Measurements from ENCODE around the gene LRRC38. TPM values are rescaled to one million over a fixed set of nuclear protein-coding genes. Genes with fewer than 3 reads are reported as not detected.

LRRC38 gene
- total RNA-seq, 2 donors from 2014 or later, result not detected

DNA sequence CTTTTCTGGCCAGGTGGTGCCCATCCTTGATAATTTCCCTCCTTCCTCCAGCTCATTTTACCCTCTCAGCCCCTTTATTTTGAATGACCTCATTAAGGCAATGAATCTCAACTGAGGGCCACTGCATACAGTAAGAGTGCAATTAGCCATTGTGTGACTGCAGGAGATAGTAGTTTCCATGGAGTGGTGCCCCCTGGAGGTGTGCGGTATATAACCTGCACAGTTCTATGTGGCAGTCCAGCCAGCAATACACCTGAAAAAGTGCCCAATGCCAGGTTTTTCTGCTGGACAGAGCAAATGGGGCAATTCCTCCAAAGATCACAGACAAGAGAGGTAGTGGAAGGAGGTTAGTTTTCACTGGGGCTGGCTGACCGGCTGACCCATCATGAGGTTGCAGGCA lies 25.9 kb upstream of the LRRC38 start:
- 92 to 100% methylated on average over 1 to 2 of the region's 2 CpGs for WGBS, 2 donors
- Histone ChIP-seq H3K36me3 (replicated peaks in 1 of 2; ENCODE audit: insufficient read depth in 1 of 2, low read depth in 2 of 2) (no peaks in the 10 kb centered on the region), H3K4me1 (peaks cover 11% of the 10 kb centered on the region), H3K9me3 (no peaks in the 10 kb centered on the region), H3K27ac (no peak overlapping the region), H3K27me3 (no peaks in the 10 kb centered on the region), H3K4me3 (no peak overlapping the region)
- no peak for DNase-seq
- TF ChIP-seq, protein P1, sequence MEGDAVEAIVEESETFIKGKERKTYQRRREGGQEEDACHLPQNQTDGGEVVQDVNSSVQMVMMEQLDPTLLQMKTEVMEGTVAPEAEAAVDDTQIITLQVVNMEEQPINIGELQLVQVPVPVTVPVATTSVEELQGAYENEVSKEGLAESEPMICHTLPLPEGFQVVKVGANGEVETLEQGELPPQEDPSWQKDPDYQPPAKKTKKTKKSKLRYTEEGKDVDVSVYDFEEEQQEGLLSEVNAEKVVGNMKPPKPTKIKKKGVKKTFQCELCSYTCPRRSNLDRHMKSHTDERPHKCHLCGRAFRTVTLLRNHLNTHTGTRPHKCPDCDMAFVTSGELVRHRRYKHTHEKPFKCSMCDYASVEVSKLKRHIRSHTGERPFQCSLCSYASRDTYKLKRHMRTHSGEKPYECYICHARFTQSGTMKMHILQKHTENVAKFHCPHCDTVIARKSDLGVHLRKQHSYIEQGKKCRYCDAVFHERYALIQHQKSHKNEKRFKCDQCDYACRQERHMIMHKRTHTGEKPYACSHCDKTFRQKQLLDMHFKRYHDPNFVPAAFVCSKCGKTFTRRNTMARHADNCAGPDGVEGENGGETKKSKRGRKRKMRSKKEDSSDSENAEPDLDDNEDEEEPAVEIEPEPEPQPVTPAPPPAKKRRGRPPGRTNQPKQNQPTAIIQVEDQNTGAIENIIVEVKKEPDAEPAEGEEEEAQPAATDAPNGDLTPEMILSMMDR (IDR thresholded peaks at IDR 0.05), result no peak
- TF ChIP-seq POLR2A (IDR thresholded peaks at IDR 0.05), result no peak
- ATAC-seq, result no peak
- intact Hi-C loops (cut with DNase I), result no loop called here

DNA sequence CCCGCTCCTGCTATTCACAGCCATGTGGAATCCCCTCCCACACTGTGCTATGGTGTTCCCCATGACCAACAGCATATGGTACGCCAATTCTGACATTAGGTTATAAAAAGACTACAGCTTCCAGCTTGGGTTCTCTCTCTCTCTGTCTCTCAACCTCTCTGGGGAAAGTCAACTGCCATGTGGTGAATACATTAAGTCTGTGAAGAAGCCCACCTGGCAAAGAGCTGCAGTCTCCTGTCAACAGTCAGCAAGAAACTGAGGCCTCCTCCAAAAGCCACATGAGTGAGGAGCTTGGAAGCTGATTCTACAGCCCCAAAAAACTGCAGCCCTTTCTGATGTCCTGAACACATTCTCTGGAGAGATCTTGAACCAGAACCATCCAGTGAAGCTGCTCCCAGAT lies 25.0 kb upstream of the LRRC38 start:
- DNase-seq (no peak), ATAC-seq (no peak)
- H3K4me3 ChIP-seq, result no peak overlapping the region
- TF ChIP-seq, protein P1 (IDR thresholded peaks at IDR 0.05), result no peak
- TF ChIP-seq POLR2A (IDR thresholded peaks at IDR 0.05), result no peak
- H3K27me3 ChIP-seq, result no peaks in the 10 kb centered on the region
- intact Hi-C loops (cut with DNase I), result no loop called here
- 94 to 100% methylated on average over 2 of the region's 2 CpGs for WGBS, 2 donors
- peaks cover 6% of the 10 kb centered on the region for H3K4me1 ChIP-seq
- H3K36me3 ChIP-seq (replicated peaks in 1 of 2; ENCODE audit: insufficient read depth in 1 of 2, low read depth in 2 of 2), result no peaks in the 10 kb centered on the region
- no peaks in the 10 kb centered on the region for H3K9me3 ChIP-seq
- no peak overlapping the region for H3K27ac ChIP-seq

DNA sequence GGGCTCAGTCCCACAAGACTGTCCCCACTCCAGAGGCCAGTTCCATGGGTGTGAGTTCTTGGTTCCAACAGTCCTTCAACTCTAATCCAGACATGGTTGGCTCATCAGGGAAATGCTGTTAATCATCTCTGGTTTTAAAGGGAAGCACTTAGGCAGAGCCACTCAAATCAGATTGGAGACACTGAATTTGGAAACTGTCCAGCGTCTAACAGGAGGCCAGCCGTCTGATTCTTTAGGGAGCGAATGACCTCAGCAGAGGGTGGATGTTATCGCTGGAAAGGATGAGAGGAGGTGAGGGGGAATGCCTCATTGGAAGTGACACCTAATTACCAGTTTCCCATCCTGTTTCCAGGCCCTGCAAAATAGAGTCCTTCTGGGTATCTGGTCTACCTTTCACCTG lies 22.8 kb upstream of the LRRC38 start:
- ATAC-seq (no peak), DNase-seq (no peak)
- H3K36me3 ChIP-seq (replicated peaks in 1 of 2; ENCODE audit: insufficient read depth in 1 of 2, low read depth in 2 of 2), result no peaks in the 10 kb centered on the region
- H3K9me3 ChIP-seq, result no peaks in the 10 kb centered on the region
- intact Hi-C loops (cut with DNase I), result no loop called here
- TF ChIP-seq, protein P1 (IDR thresholded peaks at IDR 0.05), result no peak
- no peak for TF ChIP-seq POLR2A (IDR thresholded peaks at IDR 0.05)
- H3K27ac ChIP-seq, result no peak overlapping the region
- H3K4me1 ChIP-seq, result no peaks in the 10 kb centered on the region
- no peak overlapping the region for H3K4me3 ChIP-seq
- H3K27me3 ChIP-seq, result no peaks in the 10 kb centered on the region
- 64 to 76% methylated on average over 4 of the region's 4 CpGs for WGBS, 2 donors

DNA sequence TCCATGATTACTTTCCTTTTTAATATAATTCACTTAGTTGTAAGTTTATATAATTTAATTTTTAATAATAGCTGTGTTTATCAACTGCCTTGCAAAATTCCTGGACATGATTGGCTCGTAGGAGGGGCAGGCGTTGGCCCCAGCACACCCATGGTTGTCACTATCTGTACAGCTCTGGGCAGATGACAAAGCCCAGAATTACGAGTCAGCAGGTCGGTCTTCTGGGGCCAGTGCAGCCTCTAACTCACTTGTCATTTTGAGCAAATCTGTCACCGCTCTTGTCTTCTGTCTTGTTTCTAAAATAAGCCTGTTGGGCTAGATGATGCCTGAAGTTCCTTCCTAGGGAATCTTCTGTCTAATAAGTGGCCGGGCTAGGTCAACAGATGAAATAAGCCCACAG lies 21.4 kb upstream of the LRRC38 start:
- WGBS, 2 donors, result 77 to 81% methylated on average over 6 of the region's 6 CpGs
- H3K27me3 ChIP-seq, result no peaks in the 10 kb centered on the region
- no peaks in the 10 kb centered on the region for H3K36me3 ChIP-seq (replicated peaks in 1 of 2; ENCODE audit: insufficient read depth in 1 of 2, low read depth in 2 of 2)
- H3K27ac ChIP-seq, result no peak overlapping the region
- no peaks in the 10 kb centered on the region for H3K4me1 ChIP-seq
- H3K9me3 ChIP-seq, result no peaks in the 10 kb centered on the region
- intact Hi-C loops (cut with DNase I), result no loop called here
- H3K4me3 ChIP-seq, result no peak overlapping the region
- ATAC-seq (no peak), DNase-seq (no peak)
- TF ChIP-seq, protein P1 (IDR thresholded peaks at IDR 0.05), result no peak
- no peak for TF ChIP-seq POLR2A (IDR thresholded peaks at IDR 0.05)

DNA sequence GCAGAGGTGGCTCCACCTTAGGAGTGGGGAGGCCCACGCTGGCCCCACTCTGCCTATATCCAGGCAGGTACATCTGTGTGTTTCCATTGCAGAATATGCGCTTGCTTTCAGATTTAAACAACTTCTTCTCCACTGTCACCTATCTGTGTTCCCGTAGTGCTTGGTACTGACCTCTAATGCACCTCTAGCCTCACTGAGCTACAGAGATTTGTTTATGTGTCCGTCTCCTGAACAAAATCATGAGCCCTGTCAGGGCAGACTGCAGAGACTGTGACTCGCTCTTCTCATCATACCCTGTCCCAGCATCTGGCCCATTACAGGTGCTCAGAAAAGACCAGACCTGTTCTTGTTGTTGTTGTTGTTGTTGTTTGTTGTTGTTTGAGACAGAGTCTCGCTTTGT lies 14.5 kb upstream of the LRRC38 start:
- Histone ChIP-seq H3K4me3 (no peak overlapping the region), H3K9me3 (no peaks in the 10 kb centered on the region), H3K27ac (no peak overlapping the region), H3K36me3 (replicated peaks in 1 of 2; ENCODE audit: insufficient read depth in 1 of 2, low read depth in 2 of 2) (no peaks in the 10 kb centered on the region), H3K4me1 (no peaks in the 10 kb centered on the region), H3K27me3 (no peaks in the 10 kb centered on the region)
- ATAC-seq, result no peak
- intact Hi-C loops (cut with DNase I), result no loop called here
- WGBS, 2 donors, result 57 to 65% methylated on average over 6 of the region's 6 CpGs
- DNase-seq, result no peak
- TF ChIP-seq POLR2A (IDR thresholded peaks at IDR 0.05), result no peak
- TF ChIP-seq, protein P1 (IDR thresholded peaks at IDR 0.05), result no peak
